Breast epithelium (tissue), 4 donors: ENCODE measurements around the gene EEF1AKMT2. TPM values are rescaled to one million over a fixed set of nuclear protein-coding genes. Genes with fewer than 3 reads are reported as not detected.
A peak's percentile ranks its signal among the peaks of the same experiment; 100 is the strongest.

ENCODE experiments used
- DNase-seq, 2 donors: peaks; one replicate each; pipeline ENCODE4 v3.0.0-alpha.2; 2019; ENCODE audit warnings: low spot score in 2 of 2
- H3K27ac ChIP-seq, 2 donors: fragments of 200-600 bp; sonication (generic) in 1 of 2; one replicate each; pipeline ENCODE4 v1.5.1; 2016 to 2019; ENCODE audit warnings: mild to moderate bottlenecking in 1 of 2
- H3K27me3 ChIP-seq, 2 donors: fragments of 200-600 bp; sonication (generic) in 1 of 2; one replicate each; pipeline versions ENCODE4 v1.5.1 to v1.6.0; 2017 to 2019; ENCODE audit warnings: control low read depth in 1 of 2, mild to moderate bottlenecking in 1 of 2
- H3K36me3 ChIP-seq: fragments of 200-600 bp; one replicate; pipeline ENCODE4 v1.5.1; 2019
- H3K4me1 ChIP-seq, 2 donors: fragments of 200-600 bp; sonication (generic); one replicate each; pipeline ENCODE4 v1.5.1; 2016 to 2019; ENCODE audit warnings: control low read depth in 1 of 2
- H3K4me3 ChIP-seq, 3 donors: fragments of 200-600 bp; sonication (generic); 1 replicate in 2 of 3; 2 replicates in 1 of 3; pipeline ENCODE4 v1.5.1; 2016 to 2019; ENCODE audit warnings: mild to moderate bottlenecking in 3 of 3, moderate library complexity in 2 of 3
- H3K9me3 ChIP-seq, 2 donors: fragments of 200-600 bp; sonication (generic) in 1 of 2; one replicate each; pipeline ENCODE4 v1.5.1; 2016 to 2019; ENCODE audit warnings: control low read depth in 1 of 2
- POLR2A ChIP-seq: fragments of 450-650 bp; IDR thresholded peaks from one replicate; pipeline ENCODE4 v1.6.1; 2016; ENCODE audit warnings: antibody characterized with exemption, mild to moderate bottlenecking, moderate library complexity
- POLR2AphosphoS5 ChIP-seq, 3 donors: sonication (generic); formaldehyde crosslinking; IDR thresholded peaks; one replicate each; pipeline ENCODE4 v1.6.1; 2017; ENCODE audit warnings: antibody characterized with exemption in 3 of 3
- intact Hi-C: fragments of 100-400 bp; cut with DNase I; formaldehyde crosslinking; loops from one replicate; pipeline ENCODE4 v1.15.1; 2023; ENCODE audit warnings: low total_unique reads
- total RNA-seq, 3 donors: library from RNA; depleted of rRNA; stranded (reverse); fragments of >200 nt; gene quantifications; one replicate each; pipeline ENCODE4 v1.1.0, GENCODE V29; 2016
- TF ChIP-seq, protein P1 (sequence below), 3 donors: fragments of 450-650 bp; IDR thresholded peaks; one replicate each; pipeline ENCODE4 v1.5.1; 2016 to 2017; ENCODE audit warnings: antibody characterized with exemption in 3 of 3, mild to moderate bottlenecking in 3 of 3, moderate library complexity in 3 of 3

Gene EEF1AKMT2
- total RNA-seq, 3 donors from 2014 or later: 14.1 to 23.6 (median 23.2) TPM

DNA sequence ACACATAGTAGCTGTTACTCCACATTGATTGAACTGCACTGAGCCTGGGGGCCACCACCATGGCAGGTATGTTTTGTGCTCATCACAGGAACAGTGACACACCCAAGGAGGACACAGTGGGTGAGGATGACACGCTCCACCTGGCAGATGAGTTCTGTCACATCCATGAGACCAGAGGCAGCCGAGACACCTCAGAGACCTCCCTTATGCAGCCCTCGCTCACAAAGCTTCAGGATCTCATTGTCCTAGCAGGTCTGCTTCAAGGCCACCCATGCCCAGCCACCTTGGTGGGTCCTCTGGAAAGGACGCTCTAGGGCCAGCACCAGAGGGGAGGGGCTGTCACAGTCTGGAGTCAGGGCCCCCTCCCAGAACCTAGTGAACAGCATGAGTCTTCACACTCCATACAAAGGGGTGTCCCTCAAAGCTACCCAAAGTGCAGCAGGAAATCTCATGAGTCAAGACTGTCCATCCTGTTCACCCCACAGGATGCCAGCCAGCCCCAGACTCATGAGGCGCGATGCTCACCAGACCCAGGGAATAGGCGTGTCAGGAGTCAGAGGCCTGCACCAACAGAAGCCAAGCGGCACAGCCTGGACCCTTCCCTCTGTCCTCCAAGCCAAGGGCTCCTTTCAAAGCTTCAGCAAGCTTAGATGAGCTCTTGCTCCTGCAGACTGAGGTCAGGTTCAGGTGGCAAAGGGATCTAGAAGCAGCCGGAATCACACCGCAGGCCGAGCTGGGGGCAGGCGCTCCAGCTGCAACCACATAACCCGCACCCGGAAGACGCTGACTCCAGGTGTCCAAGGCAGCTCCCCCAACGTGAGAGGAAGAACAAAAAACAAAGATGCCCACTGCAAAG, 57.1 kb downstream of the EEF1AKMT2 start:
- H3K27me3 ChIP-seq: no peaks in the 10 kb centered on the region
- H3K27ac ChIP-seq: no peak overlapping the region
- H3K4me3 ChIP-seq: no peak overlapping the region
- intact Hi-C loops: loop anchor here (10.0 kb wide), 1 partner anchor 80 kb away; no protein-coding TSS in a partner anchor
- H3K4me1 ChIP-seq: peaks cover 11 to 29% of the 10 kb centered on the region in 2 donors
- DNase-seq: peak in 1 of 2 donors; percentile 15
- H3K9me3 ChIP-seq: no peaks in the 10 kb centered on the region
- TF ChIP-seq POLR2AphosphoS5 (IDR thresholded peaks at IDR 0.05) (no peak), POLR2A (no peak)
- TF ChIP-seq, protein P1, sequence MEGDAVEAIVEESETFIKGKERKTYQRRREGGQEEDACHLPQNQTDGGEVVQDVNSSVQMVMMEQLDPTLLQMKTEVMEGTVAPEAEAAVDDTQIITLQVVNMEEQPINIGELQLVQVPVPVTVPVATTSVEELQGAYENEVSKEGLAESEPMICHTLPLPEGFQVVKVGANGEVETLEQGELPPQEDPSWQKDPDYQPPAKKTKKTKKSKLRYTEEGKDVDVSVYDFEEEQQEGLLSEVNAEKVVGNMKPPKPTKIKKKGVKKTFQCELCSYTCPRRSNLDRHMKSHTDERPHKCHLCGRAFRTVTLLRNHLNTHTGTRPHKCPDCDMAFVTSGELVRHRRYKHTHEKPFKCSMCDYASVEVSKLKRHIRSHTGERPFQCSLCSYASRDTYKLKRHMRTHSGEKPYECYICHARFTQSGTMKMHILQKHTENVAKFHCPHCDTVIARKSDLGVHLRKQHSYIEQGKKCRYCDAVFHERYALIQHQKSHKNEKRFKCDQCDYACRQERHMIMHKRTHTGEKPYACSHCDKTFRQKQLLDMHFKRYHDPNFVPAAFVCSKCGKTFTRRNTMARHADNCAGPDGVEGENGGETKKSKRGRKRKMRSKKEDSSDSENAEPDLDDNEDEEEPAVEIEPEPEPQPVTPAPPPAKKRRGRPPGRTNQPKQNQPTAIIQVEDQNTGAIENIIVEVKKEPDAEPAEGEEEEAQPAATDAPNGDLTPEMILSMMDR (IDR thresholded peaks at IDR 0.05): no peak
- H3K36me3 ChIP-seq: no peaks in the 10 kb centered on the region

DNA sequence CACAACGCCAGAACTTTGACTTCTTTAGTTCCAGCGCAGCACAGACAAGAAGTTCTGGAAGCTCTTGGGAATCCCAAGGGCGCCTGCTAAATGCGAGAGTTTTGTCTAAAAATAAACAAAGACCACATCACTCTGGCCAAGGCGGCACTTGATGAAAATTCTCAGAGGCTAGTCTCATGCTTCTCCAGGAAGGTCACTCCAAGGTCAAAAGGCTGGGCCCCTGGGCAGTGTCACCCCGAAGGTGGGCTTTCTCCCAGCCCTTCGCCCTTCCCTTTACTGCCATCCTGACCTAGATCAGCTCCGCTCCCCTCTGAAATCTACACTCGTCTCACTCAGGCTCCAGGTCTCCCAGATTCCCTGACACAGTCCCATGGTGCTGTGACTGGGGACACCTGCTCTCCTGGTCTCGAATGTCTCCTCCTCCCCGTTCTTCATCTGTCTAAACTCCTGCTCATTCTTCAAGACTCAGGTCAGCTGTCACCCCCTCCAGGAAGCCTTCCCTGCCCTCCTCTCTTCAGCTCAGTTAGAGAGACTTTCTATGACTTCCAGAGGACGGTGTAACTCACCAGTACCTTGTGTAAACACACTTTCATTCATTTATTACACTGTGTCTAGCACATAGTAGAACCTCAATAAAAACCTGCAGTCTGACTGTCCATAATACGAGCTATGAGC, 58.0 kb downstream of the EEF1AKMT2 start:
- H3K27me3 ChIP-seq: no peaks in the 10 kb centered on the region
- H3K27ac ChIP-seq: peak overlapping the region; percentile 64 to 73
- peak in 1 of 2 donors; percentile 16 for DNase-seq
- no peak overlapping the region for H3K4me3 ChIP-seq
- TF ChIP-seq, protein P1 (IDR thresholded peaks at IDR 0.05): no peak
- TF ChIP-seq POLR2A: no peak
- TF ChIP-seq POLR2AphosphoS5 (IDR thresholded peaks at IDR 0.05): no peak
- intact Hi-C loops: loop anchor here (10.0 kb wide), 1 partner anchor 79 kb away; no protein-coding TSS in a partner anchor
- H3K36me3 ChIP-seq: no peaks in the 10 kb centered on the region
- H3K4me1 ChIP-seq: peaks cover 11 to 29% of the 10 kb centered on the region in 2 donors
- no peaks in the 10 kb centered on the region for H3K9me3 ChIP-seq

DNA sequence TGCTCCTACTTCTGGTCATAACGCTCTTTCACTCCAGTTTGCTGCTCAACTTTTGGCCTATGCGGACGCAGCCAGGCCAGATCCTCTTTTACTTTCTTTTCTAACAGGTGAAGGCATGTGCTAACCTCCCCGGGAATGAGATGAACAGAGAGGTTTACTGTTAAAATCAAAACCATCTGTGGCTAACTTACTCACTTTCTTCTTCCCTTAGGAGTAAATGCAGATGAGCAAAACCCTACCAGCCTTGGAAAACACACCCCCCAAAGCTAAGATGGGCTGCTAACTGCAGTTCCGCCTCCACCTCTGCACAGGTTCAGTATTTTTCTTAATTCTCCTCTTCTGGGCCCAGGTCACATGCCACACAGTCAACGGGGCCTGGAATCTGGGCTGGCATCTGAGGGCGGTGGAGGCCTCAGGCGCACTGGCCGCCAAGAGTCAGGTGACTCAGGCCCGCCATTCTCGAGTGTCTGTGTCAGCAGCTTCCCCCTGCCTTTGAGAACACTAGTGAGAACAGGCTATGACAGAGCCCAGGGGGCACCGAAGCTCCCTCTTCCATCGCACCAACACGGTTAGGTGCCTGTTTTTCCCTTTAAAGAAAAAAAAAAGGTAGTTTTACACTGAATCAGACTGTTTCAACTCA, 58.6 kb downstream of the EEF1AKMT2 start:
- Histone ChIP-seq H3K4me3 (peak overlapping the region in 1 of 3 donors; percentile 0), H3K36me3 (no peaks in the 10 kb centered on the region), H3K27ac (peak overlapping the region; percentile 64 to 73), H3K9me3 (no peaks in the 10 kb centered on the region), H3K27me3 (no peaks in the 10 kb centered on the region), H3K4me1 (peaks cover 11 to 29% of the 10 kb centered on the region in 2 donors)
- intact Hi-C loops: loop anchor here (10.0 kb wide), 1 partner anchor 78 kb away; no protein-coding TSS in a partner anchor
- no peak for TF ChIP-seq POLR2AphosphoS5 (IDR thresholded peaks at IDR 0.05)
- TF ChIP-seq, protein P1 (IDR thresholded peaks at IDR 0.05): no peak
- no peak for TF ChIP-seq POLR2A
- peak in 1 of 2 donors; percentile 76 for DNase-seq

DNA sequence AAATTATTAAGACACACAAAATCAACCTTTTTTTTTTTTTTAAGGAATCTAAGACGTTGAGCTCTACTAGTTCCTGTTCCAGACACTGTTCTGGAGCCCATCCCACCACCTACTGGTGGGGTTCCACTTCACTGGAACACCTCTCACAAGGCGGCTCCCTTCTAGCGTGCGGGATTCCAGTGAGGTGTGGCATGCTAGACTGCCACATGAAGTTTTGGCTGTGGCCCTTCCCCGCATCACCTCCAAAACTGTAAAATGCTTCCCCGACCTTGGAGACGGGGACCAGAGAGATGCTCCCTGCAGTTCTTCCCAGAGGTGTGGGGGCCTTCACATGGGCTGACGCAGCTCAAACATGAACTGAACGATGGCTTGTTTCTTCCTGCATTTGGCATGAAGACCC, 60.1 kb downstream of the EEF1AKMT2 start:
- Histone ChIP-seq H3K27me3 (no peaks in the 10 kb centered on the region), H3K27ac (peak overlapping the region; percentile 64 to 73), H3K36me3 (no peaks in the 10 kb centered on the region), H3K4me1 (peaks cover 5 to 17% of the 10 kb centered on the region in 2 donors), H3K4me3 (no peak overlapping the region), H3K9me3 (no peaks in the 10 kb centered on the region)
- intact Hi-C loops: loop anchor here (10.0 kb wide), 1 partner anchor 77 kb away; no protein-coding TSS in a partner anchor
- TF ChIP-seq, protein P1 (IDR thresholded peaks at IDR 0.05): no peak
- no peak for TF ChIP-seq POLR2A
- no peak for TF ChIP-seq POLR2AphosphoS5 (IDR thresholded peaks at IDR 0.05)
- DNase-seq: peak in 1 of 2 donors; percentile 15
